SK-MEL-5 (cell line): ENCODE measurements around the gene AP2A2. TPM values are rescaled to one million over a fixed set of nuclear protein-coding genes. Genes with fewer than 3 reads are reported as not detected.
A peak's percentile ranks its signal among the peaks of the same experiment; 100 is the strongest.

Source experiments
- DNase-seq: peaks from one replicate; pipeline ENCODE4 v3.0.0-alpha.2; 2016; ENCODE audit warnings: low read depth, low spot score
- in situ Hi-C: cut with HindIII; loops from 2 replicates; pipeline ENCODE4 v1.10.0; 2016; ENCODE audit warnings: low sequenced_read_pairs, high pct_unique_total_duplicates, low pct_unique_long_range_greater_than_20kb
- total RNA-seq: library from RNA; depleted of rRNA; stranded (reverse); fragments of >200 nt; shearing (Covaris generic); gene quantifications from 2 replicates; pipeline ENCODE4 v1.2.3, GENCODE V29; 2014

Gene AP2A2
- total RNA-seq, 1 experiment from 2014 or later: 14.6 TPM

- DNase-seq: no peak
- in situ Hi-C loops: no loop called here
These were observed 12.6 kb upstream of the AP2A2 start for GRCh38 chr11:913043-913442.

GRCh38 chr11:914204-914603 is 11.5 kb upstream of the AP2A2 start:
- in situ Hi-C loops: no loop called here

DNA sequence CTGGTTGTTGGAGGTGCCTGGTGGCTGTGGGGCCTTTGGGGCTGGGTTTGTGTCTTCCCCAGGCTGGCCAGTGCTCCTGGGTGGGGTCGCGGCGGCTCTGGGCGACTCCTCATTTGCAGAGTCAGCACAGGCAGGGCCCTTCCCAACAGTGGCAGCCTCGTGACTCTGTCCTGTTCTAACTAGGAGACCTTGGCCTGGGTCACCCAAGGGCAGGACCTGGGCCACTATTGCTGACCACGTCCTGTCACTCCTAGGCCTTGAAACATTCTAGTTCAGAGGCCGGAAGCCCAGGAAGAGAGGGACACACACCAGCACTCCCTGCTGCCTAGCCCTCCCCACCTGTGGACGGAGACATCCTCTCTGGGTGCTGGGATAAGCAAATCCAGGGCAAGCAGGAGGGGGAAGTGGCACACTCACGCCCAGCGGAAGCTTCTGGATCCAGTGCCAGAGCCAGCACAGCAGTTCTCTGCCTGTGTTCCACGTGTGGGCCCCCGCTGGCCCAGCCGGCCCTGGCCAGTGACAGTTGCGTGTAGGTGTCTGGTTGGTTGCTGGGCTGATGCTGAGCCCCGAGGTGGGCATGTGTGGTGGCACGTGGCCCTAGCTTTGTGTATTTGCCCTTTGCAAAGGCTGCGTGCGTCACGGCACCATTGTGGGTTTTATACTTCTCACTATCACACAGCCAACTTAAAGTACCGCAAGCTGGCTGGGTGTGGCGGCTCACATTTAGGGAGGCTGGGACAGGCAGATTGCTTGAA is 10.7 kb upstream of the AP2A2 start:
- DNase-seq: no peak
- in situ Hi-C loops: no loop called here

More at GRCh38 chr11:914204-914603, 11.5 kb upstream of the AP2A2 start:
- DNase-seq: no peak

DNA sequence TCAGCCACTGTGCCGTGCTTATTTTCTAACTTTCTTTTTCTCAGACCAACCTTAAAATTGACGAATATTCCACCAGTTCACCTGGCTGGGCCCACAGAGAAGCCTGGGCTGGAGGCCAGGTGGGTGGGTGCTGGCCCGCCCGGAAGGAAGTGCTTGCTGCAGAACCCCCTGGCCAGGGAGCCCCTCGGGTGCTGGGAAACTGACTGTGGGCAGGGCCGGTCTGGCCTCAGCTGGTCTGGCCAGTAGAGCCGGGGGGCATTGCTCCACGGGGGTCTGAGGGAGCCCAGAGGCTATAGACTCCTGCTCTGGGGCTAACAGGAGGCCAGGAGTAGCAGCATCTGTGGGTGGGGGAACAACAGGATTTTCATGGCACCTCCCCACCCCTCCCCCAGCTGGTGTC is 8.2 kb upstream of the AP2A2 start:
- in situ Hi-C loops: no loop called here
- DNase-seq: no peak

DNA sequence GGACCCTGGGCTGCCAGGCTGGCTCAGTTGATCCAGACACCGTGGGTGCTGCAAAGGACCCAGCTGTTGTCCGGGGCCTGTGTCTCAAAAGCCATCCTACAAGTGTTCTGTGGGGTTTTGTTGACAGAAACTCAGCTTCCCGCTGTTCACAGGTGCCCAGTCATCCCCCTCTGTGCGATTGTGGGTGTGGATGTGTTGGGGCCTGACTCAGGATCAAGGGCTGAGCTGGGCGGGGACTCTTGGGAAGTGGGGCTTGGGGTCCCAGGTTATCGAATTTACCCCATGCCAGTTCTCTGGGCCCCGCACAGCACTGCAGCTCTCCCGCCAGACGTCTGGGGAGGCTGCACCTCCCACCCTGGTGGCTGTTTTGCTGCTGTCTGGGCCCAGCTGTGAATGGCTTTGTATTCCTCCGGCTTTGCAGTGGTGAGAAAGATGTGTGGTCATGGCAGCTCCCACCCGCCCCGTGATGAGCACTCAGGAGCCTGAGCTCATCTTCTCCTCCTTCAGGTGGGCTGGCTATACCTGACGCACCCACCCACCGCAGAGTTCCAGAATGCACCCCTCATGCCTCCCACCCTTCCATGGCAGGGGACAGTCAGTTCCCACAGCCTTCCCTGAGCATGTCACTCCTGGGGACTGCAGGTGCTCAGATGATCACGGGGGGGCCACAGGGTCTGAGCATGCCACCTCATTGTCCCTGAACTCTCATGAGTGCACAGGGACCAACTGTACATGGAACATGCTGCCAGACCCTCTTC is 3.6 kb upstream of the AP2A2 start:
- in situ Hi-C loops: no loop called here
- DNase-seq: no peak

DNA sequence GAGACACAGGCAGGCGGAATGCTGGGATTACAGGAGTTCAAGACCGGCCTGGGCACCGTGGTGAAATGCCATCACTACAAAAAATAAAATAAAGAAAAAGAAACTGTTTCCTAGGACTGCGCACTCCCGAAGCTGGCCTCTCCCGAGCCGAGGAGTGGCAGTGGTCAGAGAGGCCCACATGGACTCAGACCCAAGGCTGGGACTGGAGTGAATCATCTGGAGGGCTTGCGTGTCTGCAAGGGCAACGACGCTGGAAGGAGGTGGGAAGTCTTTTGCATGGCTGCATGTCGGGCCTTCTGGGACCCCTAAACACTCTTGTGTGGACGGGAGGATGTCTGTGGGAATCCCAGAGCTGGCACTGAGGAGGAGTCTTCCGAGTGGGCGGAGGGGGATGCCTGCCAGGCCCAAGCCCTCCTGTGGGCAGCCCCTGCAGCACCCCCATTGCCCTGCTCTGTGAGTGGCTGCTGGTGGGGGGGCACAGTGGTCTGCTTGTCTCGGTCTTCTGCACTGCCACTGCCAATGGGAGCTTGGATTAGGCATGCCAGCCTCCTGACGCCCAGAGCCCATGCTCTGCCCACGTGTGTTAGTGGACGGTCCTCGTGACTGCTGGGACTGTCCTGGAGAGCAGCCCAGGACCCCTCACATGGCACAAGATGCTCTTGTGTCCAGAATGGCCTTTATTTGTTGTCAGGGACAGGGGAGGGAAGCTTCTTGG is 1.8 kb upstream of the AP2A2 start:
- in situ Hi-C loops: no loop called here
- no peak for DNase-seq

- in situ Hi-C loops: no loop called here
- DNase-seq: no peak
These were observed 1.1 kb upstream of the AP2A2 start for GRCh38 chr11:924406-925157.

GRCh38 chr11:925158-925495 is 543 bp upstream of the AP2A2 start:
- DNase-seq: no peak
- in situ Hi-C loops: no loop called here

- in situ Hi-C loops: no loop called here
- DNase-seq: peak; percentile 66
These were observed 759 bp downstream of the AP2A2 start for GRCh38 chr11:926341-926916.

- DNase-seq: no peak
- in situ Hi-C loops: no loop called here
These were observed 2.2 kb downstream of the AP2A2 start for GRCh38 chr11:927871-928270.

- in situ Hi-C loops: no loop called here
- no peak for DNase-seq
These were observed 3.1 kb downstream of the AP2A2 start for GRCh38 chr11:928786-929185.

DNA sequence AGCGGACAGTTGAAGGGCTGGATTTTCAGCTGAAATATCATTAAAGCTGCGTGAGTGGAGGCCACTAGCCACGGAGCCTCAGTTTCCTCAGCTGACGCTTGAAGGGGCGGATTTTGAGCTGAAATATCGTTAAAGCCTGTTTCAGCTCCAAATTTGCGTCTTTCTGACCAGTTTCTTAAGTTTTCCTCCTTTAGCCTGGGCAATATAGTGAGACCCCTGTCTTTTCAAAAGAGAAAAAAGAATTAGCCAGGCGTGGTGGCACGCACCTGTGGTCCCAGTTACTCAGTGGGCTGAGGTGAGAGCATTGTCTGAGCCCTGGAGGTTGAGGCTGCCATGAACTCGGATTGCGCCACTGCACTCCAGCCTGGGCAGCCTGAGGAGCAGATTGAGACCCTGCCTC is 3.7 kb downstream of the AP2A2 start:
- no peak for DNase-seq
- in situ Hi-C loops: no loop called here

DNA sequence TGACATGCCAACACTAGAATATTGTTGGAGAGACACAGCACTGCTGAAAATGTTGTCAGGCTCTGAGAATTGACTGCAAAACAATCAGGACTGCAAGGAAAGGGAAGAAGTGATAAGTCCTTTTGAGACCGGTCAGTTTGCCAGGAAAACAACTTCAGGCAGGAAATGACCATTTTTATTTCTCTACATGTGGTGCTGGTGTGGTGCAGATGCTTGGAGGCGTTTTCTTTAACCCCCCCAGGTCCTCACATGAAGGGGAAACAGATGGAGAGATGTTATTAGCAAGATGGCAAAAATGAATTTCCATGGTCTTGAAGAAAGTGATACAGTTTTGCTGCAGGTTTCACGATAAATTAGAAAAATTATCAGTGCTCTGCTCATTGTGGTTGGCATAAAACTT is 5.7 kb downstream of the AP2A2 start:
- no peak for DNase-seq
- in situ Hi-C loops: no loop called here

GRCh38 chr11:932435-932834 is 6.8 kb downstream of the AP2A2 start:
- in situ Hi-C loops: no loop called here
- DNase-seq: no peak

- DNase-seq: no peak
- in situ Hi-C loops: no loop called here
These were observed 7.6 kb downstream of the AP2A2 start for GRCh38 chr11:933142-933851.

GRCh38 chr11:933936-934335 is 8.3 kb downstream of the AP2A2 start:
- no peak for DNase-seq
- in situ Hi-C loops: no loop called here

DNA sequence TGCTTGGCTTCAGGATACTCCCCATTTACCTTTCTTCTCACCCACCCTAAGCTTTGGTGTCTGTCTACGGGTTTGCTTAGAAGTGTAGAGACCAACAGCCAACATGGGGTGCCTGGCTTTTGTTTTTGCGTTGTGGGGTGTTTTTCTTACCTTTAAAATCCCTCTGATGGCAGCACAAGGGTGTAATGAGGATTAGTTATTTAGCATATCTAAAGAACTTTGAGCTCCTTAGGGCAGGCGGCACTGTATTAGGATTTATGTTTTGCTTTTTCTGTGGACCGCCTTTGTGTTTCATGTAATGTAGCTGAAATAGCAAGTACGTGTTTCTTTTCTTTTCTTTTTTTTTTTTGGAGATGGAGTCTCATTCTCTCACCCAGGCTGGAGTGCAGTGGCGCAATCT is 8.9 kb downstream of the AP2A2 start:
- in situ Hi-C loops: no loop called here
- DNase-seq: no peak
